ENCODE measurements around the gene TEP1. TPM values are rescaled to one million over a fixed set of nuclear protein-coding genes. Genes with fewer than 3 reads are reported as not detected.

Gene TEP1
- total RNA-seq, 1 experiment from 2014 or later, result 15.8 TPM

DNA sequence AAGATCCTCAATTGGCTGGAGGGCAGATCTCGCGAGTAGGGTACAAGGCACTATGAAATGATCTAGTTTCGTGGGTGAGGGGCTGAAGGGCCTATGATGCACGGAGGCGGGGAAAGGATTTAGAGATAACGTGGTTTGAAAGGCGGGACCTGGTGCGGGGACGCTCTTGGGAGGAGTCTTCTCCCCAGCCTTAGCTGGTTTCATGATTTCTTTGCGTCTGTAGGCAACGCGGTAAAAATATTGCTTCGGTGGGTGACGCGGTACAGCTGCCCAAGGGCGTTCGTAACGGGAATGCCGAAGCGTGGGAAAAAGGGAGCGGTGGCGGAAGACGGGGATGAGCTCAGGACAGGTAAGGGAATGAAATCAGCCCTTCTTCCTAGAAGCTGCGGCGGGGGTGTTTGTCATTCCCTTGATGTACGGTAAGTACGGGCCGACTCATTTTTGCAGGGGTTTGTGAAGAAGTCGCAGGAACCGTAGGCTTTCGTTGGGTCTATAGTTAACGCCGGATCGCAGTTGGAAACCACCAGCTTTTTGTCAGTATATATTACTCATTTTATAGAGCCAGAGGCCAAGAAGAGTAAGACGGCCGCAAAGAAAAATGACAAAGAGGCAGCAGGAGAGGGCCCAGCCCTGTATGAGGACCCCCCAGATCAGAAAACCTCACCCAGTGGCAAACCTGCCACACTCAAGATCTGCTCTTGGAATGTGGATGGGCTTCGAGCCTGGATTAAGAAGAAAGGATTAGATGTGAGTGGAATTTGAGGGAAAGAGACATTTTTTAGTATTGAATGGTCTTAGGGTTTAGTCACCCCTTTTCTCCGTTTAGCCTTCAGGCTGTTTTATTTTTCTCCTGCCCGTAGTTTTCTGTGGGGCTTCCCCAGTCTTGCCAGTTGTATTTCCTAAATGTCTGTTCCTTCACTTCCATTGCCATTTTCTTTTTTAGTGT lies 42.3 kb upstream of the TEP1 start:
- no peak overlapping the region for H4K8ac ChIP-seq (replicated peaks; ENCODE audit: insufficient read length, low read depth, low read length)
- peak overlapping the region; percentile 3 for H3T11ph ChIP-seq (ENCODE audit: low read length)
- Mint-ChIP-seq H3K27me3 (ENCODE audit: low read depth) (no peaks in the 10 kb centered on the region), H3K4me3 (no peak overlapping the region), H3K4me1 (peaks cover 13 to 19% of the 10 kb centered on the region in 2 experiments), H3K27ac (no peak overlapping the region), H3K36me3 (ENCODE audit: insufficient read depth in 1 of 3, low read depth in 3 of 3) (peaks cover 21 to 46% (median 27%) of the 10 kb centered on the region in 3 experiments), H3K9me3 (no peaks in the 10 kb centered on the region; a peak in 1 of 5 replicates)
- H4K20me1 ChIP-seq (ENCODE audit: control insufficient read depth, insufficient read depth, insufficient read length), result no peaks in the 10 kb centered on the region
- H2BK5ac ChIP-seq (ENCODE audit: insufficient read length, low read length), result peak overlapping the region; percentile 67
- no peak overlapping the region for H4K91ac ChIP-seq (ENCODE audit: insufficient read length, low read depth, low read length)
- WGBS (ENCODE audit: extremely low coverage, insufficient read length, low lambda C conversion rate), result no CpG with 5 or more reads among the region's 39 CpGs
- H2BK12ac ChIP-seq (ENCODE audit: insufficient read length, low read depth, low read length), result no peak overlapping the region
- peaks cover 6% of the 10 kb centered on the region for H3K79me1 ChIP-seq (ENCODE audit: insufficient read depth, low read depth, low read length, poor library complexity, severe bottlenecking)
- peak overlapping the region; percentile 20; the same call in 1 of the 2 replicates for H3K4ac ChIP-seq (ENCODE audit: low read depth, low read length)
- H2AK5ac ChIP-seq (ENCODE audit: insufficient read length, low read length), result no peak overlapping the region
- H4K5ac ChIP-seq (ENCODE audit: insufficient read length, low read depth, low read length), result peak overlapping the region; percentile 80
- H3K23me2 ChIP-seq (ENCODE audit: insufficient read length, low read depth, low read length, poor library complexity, severe bottlenecking), result peaks cover 8% of the 10 kb centered on the region
- peak overlapping the region; percentile 97 for H3K9ac ChIP-seq (ENCODE audit: extremely low read depth, insufficient read length, low read length)
- no peak overlapping the region for H2BK15ac ChIP-seq (ENCODE audit: low read depth, low read length)
- peak overlapping the region; percentile 92; the same call in 1 of the 2 replicates for H3K14ac ChIP-seq (ENCODE audit: insufficient read depth, low read length)
- H2AFZ ChIP-seq (ENCODE audit: low read length), result no peak overlapping the region
- DNase-seq, result no peak
- H3K56ac ChIP-seq (ENCODE audit: insufficient read length, low read depth, low read length), result peak overlapping the region; percentile 63
- H3K27me3 ChIP-seq (ENCODE audit: insufficient read depth, low read length), result no peaks in the 10 kb centered on the region
- no peak overlapping the region for H2BK20ac ChIP-seq (ENCODE audit: low read depth, low read length, poor library complexity, severe bottlenecking)
- peak overlapping the region; percentile 88 for H3K18ac ChIP-seq (ENCODE audit: insufficient read length, low read depth, low read length)
- H3K23ac ChIP-seq (ENCODE audit: insufficient read length, low read depth, low read length), result no peak overlapping the region
- no peaks in the 10 kb centered on the region for H3K9me3 ChIP-seq (ENCODE audit: control insufficient read depth, low read depth, low read length)
- H3K79me2 ChIP-seq (ENCODE audit: insufficient read depth, low read length), result peaks cover 12% of the 10 kb centered on the region; the same call in 1 of the 2 replicates
- H3K27ac ChIP-seq (ENCODE audit: insufficient read length, low read depth, low read length), result peak overlapping the region; percentile 88
- TF ChIP-seq, protein P1, sequence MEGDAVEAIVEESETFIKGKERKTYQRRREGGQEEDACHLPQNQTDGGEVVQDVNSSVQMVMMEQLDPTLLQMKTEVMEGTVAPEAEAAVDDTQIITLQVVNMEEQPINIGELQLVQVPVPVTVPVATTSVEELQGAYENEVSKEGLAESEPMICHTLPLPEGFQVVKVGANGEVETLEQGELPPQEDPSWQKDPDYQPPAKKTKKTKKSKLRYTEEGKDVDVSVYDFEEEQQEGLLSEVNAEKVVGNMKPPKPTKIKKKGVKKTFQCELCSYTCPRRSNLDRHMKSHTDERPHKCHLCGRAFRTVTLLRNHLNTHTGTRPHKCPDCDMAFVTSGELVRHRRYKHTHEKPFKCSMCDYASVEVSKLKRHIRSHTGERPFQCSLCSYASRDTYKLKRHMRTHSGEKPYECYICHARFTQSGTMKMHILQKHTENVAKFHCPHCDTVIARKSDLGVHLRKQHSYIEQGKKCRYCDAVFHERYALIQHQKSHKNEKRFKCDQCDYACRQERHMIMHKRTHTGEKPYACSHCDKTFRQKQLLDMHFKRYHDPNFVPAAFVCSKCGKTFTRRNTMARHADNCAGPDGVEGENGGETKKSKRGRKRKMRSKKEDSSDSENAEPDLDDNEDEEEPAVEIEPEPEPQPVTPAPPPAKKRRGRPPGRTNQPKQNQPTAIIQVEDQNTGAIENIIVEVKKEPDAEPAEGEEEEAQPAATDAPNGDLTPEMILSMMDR (conservative IDR thresholded peaks at IDR 0.05), result no peak
- H3K4me2 ChIP-seq (ENCODE audit: insufficient read depth, insufficient read length, low read length), result peak overlapping the region; percentile 70
- no peaks in the 10 kb centered on the region; the same call in 1 of the 2 replicates for H3K4me1 ChIP-seq (ENCODE audit: insufficient read depth, low read length)
- H2BK120ac ChIP-seq (ENCODE audit: low read depth, low read length, poor library complexity, severe bottlenecking), result no peak overlapping the region
